Measurements from ENCODE around the gene RUSF1. TPM values are rescaled to one million over a fixed set of nuclear protein-coding genes. Genes with fewer than 3 reads are reported as not detected.

RUSF1 gene
- polyA plus RNA-seq, 3 donors = 10.3 to 45.1 (median 11.8) TPM

DNA sequence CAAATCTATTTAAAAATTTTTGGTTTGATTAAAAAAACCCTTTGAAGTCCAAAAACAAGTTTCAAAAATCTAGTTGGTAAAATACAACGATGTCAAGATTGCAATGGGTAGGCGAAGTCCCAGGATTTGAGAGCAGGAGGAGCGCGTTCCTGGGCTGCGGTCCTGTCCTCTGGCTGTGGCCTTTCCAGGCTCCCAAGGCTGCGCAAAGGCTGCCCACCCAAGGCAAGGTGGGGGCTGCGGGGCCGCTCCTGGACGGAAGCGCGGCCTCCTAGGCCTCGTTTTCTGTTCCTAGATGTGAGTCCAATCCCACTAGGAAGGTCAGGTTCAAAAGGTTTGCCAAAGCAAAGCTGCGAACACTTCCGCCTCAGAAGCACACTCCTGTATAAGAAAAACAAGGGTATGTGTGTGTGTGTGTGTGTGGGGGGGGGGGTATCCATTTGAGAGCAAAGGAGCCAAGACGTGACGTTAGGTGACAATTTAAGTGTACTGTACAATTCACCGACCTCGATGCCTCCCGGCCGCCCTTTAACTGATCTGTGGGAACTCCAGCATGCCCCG is 28.7 kb upstream of the RUSF1 start:
- peaks cover 0 to 7% of the 10 kb centered on the region in 2 donors for H3K4me1 ChIP-seq (ENCODE audit: control insufficient read depth in 1 of 2, insufficient read depth in 2 of 2, low read length in 2 of 2)
- no peak overlapping the region for H2AFZ ChIP-seq (ENCODE audit: insufficient read depth, low read depth, low read length, poor library complexity, severe bottlenecking)
- no peak for TF ChIP-seq CTCF (IDR thresholded peaks at IDR 0.05)
- H3K27me3 Mint-ChIP-seq (ENCODE audit: low read depth in 3 of 3) = peaks cover 45 to 52% (median 45%) of the 10 kb centered on the region in 3 donors
- WGBS (ENCODE audit: insufficient coverage) = 78% methylated on average over 21 of the region's 21 CpGs
- H3K79me2 ChIP-seq (ENCODE audit: insufficient read depth, low read length) = no peaks in the 10 kb centered on the region
- DNase-seq = no peak
- peak overlapping the region in 1 of 2 donors; percentile 60 for H3K4me3 Mint-ChIP-seq
- peaks cover 29 to 49% of the 10 kb centered on the region in 2 donors for H3K27me3 ChIP-seq (ENCODE audit: control insufficient read depth in 2 of 2, insufficient read depth in 2 of 2, low read length in 2 of 2)
- peaks cover 5% of the 10 kb centered on the region for H3K4me1 Mint-ChIP-seq
- peaks cover 15 to 16% of the 10 kb centered on the region in 2 donors for H3K9me3 ChIP-seq (replicated peaks in 1 of 2; ENCODE audit: control insufficient read depth in 1 of 2, insufficient read depth in 1 of 2, low read length in 2 of 2)
- H3K4me3 ChIP-seq (replicated peaks in 1 of 3; ENCODE audit: low read depth in 2 of 3, low read length in 3 of 3) = peak overlapping the region in 1 of 3 experiments; percentile 58
- peaks cover 0 to 5% of the 10 kb centered on the region in 2 donors for H3K36me3 Mint-ChIP-seq
- H3K27ac Mint-ChIP-seq = no peak overlapping the region
- peak overlapping the region; percentile 21 for H3K9ac ChIP-seq (ENCODE audit: insufficient read depth, low read length, poor library complexity, severe bottlenecking)
- H3K4me2 ChIP-seq (replicated peaks; ENCODE audit: extremely low read depth, low read length, poor library complexity, severe bottlenecking) = peak overlapping the region; percentile 68
- H3K36me3 ChIP-seq (replicated peaks in 1 of 2; ENCODE audit: control insufficient read depth in 1 of 2, insufficient read depth in 2 of 2, low read length in 2 of 2) = no peaks in the 10 kb centered on the region
- H4K20me1 ChIP-seq (ENCODE audit: insufficient read depth, low read length) = no peaks in the 10 kb centered on the region
- no peak overlapping the region for H3K27ac ChIP-seq (ENCODE audit: low read depth in 1 of 2, low read length in 2 of 2)
- intact Hi-C loops (cut with micrococcal nuclease) = loop anchor here in 1 of 2 donors (10.0 kb wide), 1 partner anchor 148 kb away; no protein-coding TSS in a partner anchor
- H3K9me3 Mint-ChIP-seq = peaks cover 11 to 39% (median 28%) of the 10 kb centered on the region in 7 donors

DNA sequence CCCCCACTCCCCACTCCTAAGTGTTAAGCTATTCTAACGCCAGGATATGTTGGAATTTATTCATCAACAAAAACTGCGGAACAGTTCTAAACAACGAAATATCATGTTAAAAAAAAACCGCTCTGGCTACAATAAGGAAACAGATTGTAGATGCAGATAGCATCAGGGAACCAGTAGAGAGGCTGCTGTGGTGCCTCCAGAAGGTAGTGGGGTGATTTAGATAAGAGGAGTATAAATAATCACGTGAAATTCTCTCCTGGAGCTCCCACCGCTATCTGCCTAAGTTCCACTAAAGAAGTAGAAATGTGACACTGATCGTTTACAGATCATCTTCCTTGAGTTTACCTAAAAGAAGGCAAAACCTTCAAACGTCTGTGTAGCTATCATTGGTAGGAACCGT is 27.5 kb upstream of the RUSF1 start:
- Histone ChIP-seq H4K20me1 (ENCODE audit: insufficient read depth, low read length) (no peaks in the 10 kb centered on the region), H3K9me3 (replicated peaks in 1 of 2; ENCODE audit: control insufficient read depth in 1 of 2, insufficient read depth in 1 of 2, low read length in 2 of 2) (peaks cover 15 to 16% of the 10 kb centered on the region in 2 donors), H2AFZ (ENCODE audit: insufficient read depth, low read depth, low read length, poor library complexity, severe bottlenecking) (no peak overlapping the region), H3K27ac (ENCODE audit: low read depth in 1 of 2, low read length in 2 of 2) (no peak overlapping the region), H3K79me2 (ENCODE audit: insufficient read depth, low read length) (no peaks in the 10 kb centered on the region), H3K27me3 (ENCODE audit: control insufficient read depth in 2 of 2, insufficient read depth in 2 of 2, low read length in 2 of 2) (peaks cover 31 to 53% of the 10 kb centered on the region in 2 donors), H3K9ac (ENCODE audit: insufficient read depth, low read length, poor library complexity, severe bottlenecking) (no peak overlapping the region), H3K4me2 (replicated peaks; ENCODE audit: extremely low read depth, low read length, poor library complexity, severe bottlenecking) (no peak overlapping the region), H3K36me3 (replicated peaks in 1 of 2; ENCODE audit: control insufficient read depth in 1 of 2, insufficient read depth in 2 of 2, low read length in 2 of 2) (no peaks in the 10 kb centered on the region), H3K4me3 (replicated peaks in 1 of 3; ENCODE audit: low read depth in 2 of 3, low read length in 3 of 3) (no peak overlapping the region), H3K4me1 (ENCODE audit: control insufficient read depth in 1 of 2, insufficient read depth in 2 of 2, low read length in 2 of 2) (peaks cover 0 to 7% of the 10 kb centered on the region in 2 donors)
- Mint-ChIP-seq H3K9me3 (peaks cover 8 to 38% (median 25%) of the 10 kb centered on the region in 7 donors), H3K4me1 (peaks cover 5% of the 10 kb centered on the region), H3K36me3 (peaks cover 0 to 5% of the 10 kb centered on the region in 2 donors), H3K4me3 (peak overlapping the region in 1 of 2 donors; percentile 52), H3K27ac (no peak overlapping the region), H3K27me3 (ENCODE audit: low read depth in 3 of 3) (peaks cover 45 to 52% (median 45%) of the 10 kb centered on the region in 3 donors)
- intact Hi-C loops (cut with micrococcal nuclease) = loop anchor here in 1 of 2 donors (10.0 kb wide), 1 partner anchor 149 kb away; no protein-coding TSS in a partner anchor
- TF ChIP-seq CTCF (IDR thresholded peaks at IDR 0.05) = no peak
- WGBS (ENCODE audit: insufficient coverage) = no CpG with 5 or more reads among the region's 9 CpGs
- DNase-seq = no peak

Measured in CD14-positive monocyte (primary cell).